ENCODE measurements around the gene OSBPL5.

OSBPL5 gene

GRCh38 chr11:3127706-3128355 is 37.3 kb downstream of the OSBPL5 start:
- H3K9ac ChIP-seq (ENCODE audit: low read depth, low read length): no peak overlapping the region
- H3K4me1 ChIP-seq (ENCODE audit: insufficient read depth, low read length): no peaks in the 10 kb centered on the region
- no peaks in the 10 kb centered on the region for H3K9me3 ChIP-seq (ENCODE audit: control insufficient read depth, insufficient read depth, low read length)
- H3K36me3 ChIP-seq (ENCODE audit: insufficient read depth, low read length): no peaks in the 10 kb centered on the region

- Histone ChIP-seq H3K9ac (ENCODE audit: low read depth, low read length) (no peak overlapping the region), H3K4me1 (ENCODE audit: insufficient read depth, low read length) (no peaks in the 10 kb centered on the region), H3K36me3 (ENCODE audit: insufficient read depth, low read length) (no peaks in the 10 kb centered on the region), H3K9me3 (ENCODE audit: control insufficient read depth, insufficient read depth, low read length) (no peaks in the 10 kb centered on the region)
Measured at GRCh38 chr11:3126901-3127691, 38.0 kb downstream of the OSBPL5 start.

GRCh38 chr11:3126207-3126865 is 38.8 kb downstream of the OSBPL5 start:
- Histone ChIP-seq H3K9ac (ENCODE audit: low read depth, low read length) (no peak overlapping the region), H3K4me1 (ENCODE audit: insufficient read depth, low read length) (no peaks in the 10 kb centered on the region), H3K36me3 (ENCODE audit: insufficient read depth, low read length) (no peaks in the 10 kb centered on the region), H3K9me3 (ENCODE audit: control insufficient read depth, insufficient read depth, low read length) (no peaks in the 10 kb centered on the region)

- Histone ChIP-seq H3K36me3 (ENCODE audit: insufficient read depth, low read length) (no peaks in the 10 kb centered on the region), H3K4me1 (ENCODE audit: insufficient read depth, low read length) (no peaks in the 10 kb centered on the region), H3K9ac (ENCODE audit: low read depth, low read length) (no peak overlapping the region), H3K9me3 (ENCODE audit: control insufficient read depth, insufficient read depth, low read length) (no peaks in the 10 kb centered on the region)
Measured at GRCh38 chr11:3124821-3125220, 40.3 kb downstream of the OSBPL5 start.

GRCh38 chr11:3123761-3124733 is 41.1 kb downstream of the OSBPL5 start:
- Histone ChIP-seq H3K9me3 (ENCODE audit: control insufficient read depth, insufficient read depth, low read length) (no peaks in the 10 kb centered on the region), H3K36me3 (ENCODE audit: insufficient read depth, low read length) (no peaks in the 10 kb centered on the region; the same call in 1 of the 2 replicates), H3K4me1 (ENCODE audit: insufficient read depth, low read length) (no peaks in the 10 kb centered on the region), H3K9ac (ENCODE audit: low read depth, low read length) (no peak overlapping the region)

- H3K9me3 ChIP-seq (ENCODE audit: control insufficient read depth, insufficient read depth, low read length): no peaks in the 10 kb centered on the region
- no peaks in the 10 kb centered on the region; the same call in 1 of the 2 replicates for H3K36me3 ChIP-seq (ENCODE audit: insufficient read depth, low read length)
- H3K4me1 ChIP-seq (ENCODE audit: insufficient read depth, low read length): no peaks in the 10 kb centered on the region
- no peak overlapping the region for H3K9ac ChIP-seq (ENCODE audit: low read depth, low read length)
Measured at GRCh38 chr11:3123305-3123704, 41.8 kb downstream of the OSBPL5 start.

- H3K9me3 ChIP-seq (ENCODE audit: control insufficient read depth, insufficient read depth, low read length): peaks cover under 1% of the 10 kb centered on the region; the same call in 1 of the 2 replicates
- H3K4me1 ChIP-seq (ENCODE audit: insufficient read depth, low read length): no peaks in the 10 kb centered on the region
- H3K9ac ChIP-seq (ENCODE audit: low read depth, low read length): no peak overlapping the region
- H3K36me3 ChIP-seq (ENCODE audit: insufficient read depth, low read length): no peaks in the 10 kb centered on the region; the same call in 1 of the 2 replicates
Measured at GRCh38 chr11:3122775-3123201, 42.3 kb downstream of the OSBPL5 start.

- Histone ChIP-seq H3K9ac (ENCODE audit: low read depth, low read length) (no peak overlapping the region), H3K36me3 (ENCODE audit: insufficient read depth, low read length) (no peaks in the 10 kb centered on the region; the same call in 1 of the 2 replicates), H3K4me1 (ENCODE audit: insufficient read depth, low read length) (no peaks in the 10 kb centered on the region), H3K9me3 (ENCODE audit: control insufficient read depth, insufficient read depth, low read length) (peaks cover 3% of the 10 kb centered on the region; the same call in 1 of the 2 replicates)
Measured at GRCh38 chr11:3121931-3122774, 43.0 kb downstream of the OSBPL5 start.

- Histone ChIP-seq H3K9ac (ENCODE audit: low read depth, low read length) (no peak overlapping the region), H3K4me1 (ENCODE audit: insufficient read depth, low read length) (no peaks in the 10 kb centered on the region), H3K36me3 (ENCODE audit: insufficient read depth, low read length) (no peaks in the 10 kb centered on the region; the same call in 1 of the 2 replicates), H3K9me3 (ENCODE audit: control insufficient read depth, insufficient read depth, low read length) (peaks cover 5% of the 10 kb centered on the region; the same call in 1 of the 2 replicates)
Measured at GRCh38 chr11:3121416-3121815, 43.7 kb downstream of the OSBPL5 start.

- peaks cover 15% of the 10 kb centered on the region; the same call in 1 of the 2 replicates for H3K9me3 ChIP-seq (ENCODE audit: control insufficient read depth, insufficient read depth, low read length)
- no peaks in the 10 kb centered on the region for H3K4me1 ChIP-seq (ENCODE audit: insufficient read depth, low read length)
- H3K36me3 ChIP-seq (ENCODE audit: insufficient read depth, low read length): no peaks in the 10 kb centered on the region; the same call in 1 of the 2 replicates
- no peak overlapping the region for H3K9ac ChIP-seq (ENCODE audit: low read depth, low read length)
Measured at GRCh38 chr11:3120071-3120792, 44.9 kb downstream of the OSBPL5 start.

- peaks cover 16% of the 10 kb centered on the region; the same call in 1 of the 2 replicates for H3K9me3 ChIP-seq (ENCODE audit: control insufficient read depth, insufficient read depth, low read length)
- H3K9ac ChIP-seq (ENCODE audit: low read depth, low read length): no peak overlapping the region
- no peaks in the 10 kb centered on the region; the same call in 1 of the 2 replicates for H3K36me3 ChIP-seq (ENCODE audit: insufficient read depth, low read length)
- H3K4me1 ChIP-seq (ENCODE audit: insufficient read depth, low read length): no peaks in the 10 kb centered on the region
Measured at GRCh38 chr11:3119141-3119821, 45.8 kb downstream of the OSBPL5 start.

GRCh38 chr11:3115321-3115720 is 49.8 kb downstream of the OSBPL5 start:
- peaks cover 25% of the 10 kb centered on the region; the same call in 1 of the 2 replicates for H3K9me3 ChIP-seq (ENCODE audit: control insufficient read depth, insufficient read depth, low read length)
- no peak overlapping the region for H3K9ac ChIP-seq (ENCODE audit: low read depth, low read length)
- no peaks in the 10 kb centered on the region for H3K4me1 ChIP-seq (ENCODE audit: insufficient read depth, low read length)
- no peaks in the 10 kb centered on the region; the same call in 1 of the 2 replicates for H3K36me3 ChIP-seq (ENCODE audit: insufficient read depth, low read length)

Data from ES-I3 (cell line).